Measurements from ENCODE around the gene NTRK3. TPM values are rescaled to one million over a fixed set of nuclear protein-coding genes. Genes with fewer than 3 reads are reported as not detected.

NTRK3 gene
- total RNA-seq, 2 donors from 2014 or later: 0.53 TPM; not detected in 1

DNA sequence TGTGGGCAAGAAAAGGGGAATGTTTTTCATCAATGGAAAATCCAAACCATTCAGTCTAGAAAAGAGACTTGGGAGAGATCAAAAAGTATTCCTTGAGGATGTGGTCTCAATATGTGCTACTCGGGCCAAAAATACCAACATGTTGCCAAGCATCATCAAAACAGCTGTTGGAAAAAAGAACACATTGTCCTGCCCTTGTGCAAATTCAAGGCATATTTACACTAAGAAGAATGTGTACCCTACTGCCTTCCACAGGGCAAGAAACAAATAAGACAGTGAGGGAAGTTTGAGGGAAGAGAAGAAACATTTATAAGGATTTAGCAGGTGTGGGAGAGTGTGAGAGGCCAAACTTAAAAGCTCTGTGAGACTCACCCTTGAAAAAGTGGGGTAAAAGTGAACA, 252.1 kb downstream of the NTRK3 start:
- no peaks in the 10 kb centered on the region for H3K4me1 Mint-ChIP-seq
- peaks cover 4% of the 10 kb centered on the region for H3K27me3 Mint-ChIP-seq
- no peak for ATAC-seq (replicated peaks)
- H3K36me3 Mint-ChIP-seq (ENCODE audit: low read depth): no peaks in the 10 kb centered on the region
- H3K9me3 Mint-ChIP-seq: no peaks in the 10 kb centered on the region
- no peak overlapping the region for H3K4me3 Mint-ChIP-seq
- H3K27ac Mint-ChIP-seq: no peak overlapping the region

DNA sequence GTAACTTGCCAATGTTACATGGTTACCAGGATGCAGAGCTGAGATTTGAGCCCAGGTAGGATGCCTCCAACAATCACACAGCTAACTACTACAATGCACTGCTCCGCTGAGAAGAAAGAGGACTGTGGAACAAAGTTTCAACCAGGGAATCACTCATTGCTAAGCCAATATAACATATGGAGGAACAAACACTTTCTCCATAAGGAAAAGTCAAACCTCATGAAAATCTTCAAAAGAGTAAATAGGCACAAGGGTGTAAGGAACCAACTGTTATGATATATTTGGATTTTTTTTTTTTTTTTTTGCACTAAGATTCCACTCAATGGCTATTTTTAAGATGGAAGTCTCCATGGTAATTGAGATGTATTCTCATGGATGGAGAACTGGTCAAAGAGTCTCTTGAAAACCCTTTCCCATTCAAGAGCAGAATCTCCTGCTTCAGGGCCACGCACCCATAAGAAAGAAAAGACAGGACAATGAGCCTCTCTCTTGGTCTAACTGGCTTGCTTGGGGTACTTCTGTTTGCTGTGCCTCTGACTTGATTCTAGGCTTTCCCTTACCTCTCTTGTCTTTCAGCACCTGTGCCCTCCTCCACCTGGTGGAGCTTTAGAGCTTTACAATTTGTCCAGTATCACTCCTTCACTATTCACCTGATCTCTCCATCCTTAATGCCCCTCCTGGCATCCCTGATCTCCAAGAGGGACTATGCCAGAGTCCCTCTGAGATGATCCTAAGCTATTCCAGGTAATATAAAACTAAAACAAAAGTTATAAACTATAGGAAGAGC, 252.8 kb downstream of the NTRK3 start:
- H3K36me3 Mint-ChIP-seq (ENCODE audit: low read depth): no peaks in the 10 kb centered on the region
- H3K9me3 Mint-ChIP-seq: no peaks in the 10 kb centered on the region
- no peak overlapping the region for H3K4me3 Mint-ChIP-seq
- H3K27ac Mint-ChIP-seq: no peak overlapping the region
- H3K27me3 Mint-ChIP-seq: peaks cover 4% of the 10 kb centered on the region
- H3K4me1 Mint-ChIP-seq: no peaks in the 10 kb centered on the region
- no peak for ATAC-seq (replicated peaks)

DNA sequence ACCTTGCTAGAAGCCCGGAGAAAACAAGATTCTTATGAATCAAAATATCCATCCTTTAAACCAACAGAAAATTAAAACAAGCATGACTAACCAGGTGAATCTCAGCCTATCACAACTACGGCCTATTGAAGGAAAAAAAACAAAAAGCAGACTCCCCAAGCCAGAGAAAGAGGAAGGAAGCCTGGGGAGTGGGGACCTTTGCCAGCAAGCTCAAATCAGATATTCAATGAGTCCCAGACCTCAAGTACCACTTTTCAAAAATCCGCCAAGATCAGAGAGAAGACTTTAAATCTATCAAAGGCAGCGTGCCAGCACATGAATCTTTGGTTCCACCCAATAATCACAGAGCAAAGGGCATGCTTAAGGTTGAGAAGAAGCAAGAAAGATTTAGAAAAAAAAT, 253.8 kb downstream of the NTRK3 start:
- no peaks in the 10 kb centered on the region for H3K36me3 Mint-ChIP-seq (ENCODE audit: low read depth)
- H3K27me3 Mint-ChIP-seq: peaks cover 4% of the 10 kb centered on the region
- H3K4me3 Mint-ChIP-seq: no peak overlapping the region
- H3K9me3 Mint-ChIP-seq: no peaks in the 10 kb centered on the region
- ATAC-seq (replicated peaks): no peak
- no peak overlapping the region for H3K27ac Mint-ChIP-seq
- H3K4me1 Mint-ChIP-seq: no peaks in the 10 kb centered on the region

DNA sequence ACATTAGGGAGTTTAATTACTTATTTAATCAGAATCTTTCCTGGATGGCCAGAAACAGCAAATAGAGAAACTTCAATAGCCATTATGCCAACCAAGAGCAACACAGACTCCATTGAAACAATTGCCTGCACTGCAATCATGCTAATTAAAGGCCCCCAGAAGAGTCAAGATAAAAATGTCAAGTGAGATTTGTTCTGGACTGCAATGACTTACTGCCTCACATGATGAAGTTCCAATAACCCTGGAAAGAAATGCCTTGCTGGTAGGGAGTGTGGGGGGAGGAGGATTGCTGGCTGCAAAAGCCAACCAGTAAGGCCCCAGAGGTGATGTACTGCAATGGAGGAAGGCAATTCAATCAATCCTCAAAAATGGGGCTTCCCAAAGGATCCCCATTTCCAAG, 257.9 kb downstream of the NTRK3 start:
- Mint-ChIP-seq H3K4me1 (no peaks in the 10 kb centered on the region), H3K27me3 (no peaks in the 10 kb centered on the region), H3K4me3 (no peak overlapping the region), H3K9me3 (no peaks in the 10 kb centered on the region), H3K36me3 (ENCODE audit: low read depth) (no peaks in the 10 kb centered on the region), H3K27ac (no peak overlapping the region)
- no peak for ATAC-seq (replicated peaks)

DNA sequence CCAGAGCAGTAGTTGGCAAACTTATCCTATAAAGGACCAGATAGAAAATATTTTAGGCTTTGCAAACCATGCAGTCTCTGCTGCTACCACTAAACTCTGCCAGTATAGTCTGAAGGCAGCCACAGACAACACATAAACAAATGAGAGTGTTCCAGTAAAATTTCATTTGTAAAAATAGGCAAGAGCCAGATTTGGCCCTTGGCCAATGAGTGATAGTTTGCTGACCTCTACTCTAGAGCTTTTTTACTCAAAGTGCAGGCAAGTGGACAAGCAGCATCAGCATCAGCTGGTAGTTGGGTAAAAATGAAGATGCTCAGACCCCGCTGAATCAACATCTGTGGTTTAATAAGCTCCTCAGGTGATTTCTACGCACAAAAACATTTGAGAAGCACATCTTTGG, 269.8 kb downstream of the NTRK3 start:
- ATAC-seq (replicated peaks): no peak
- Mint-ChIP-seq H3K4me3 (no peak overlapping the region), H3K9me3 (no peaks in the 10 kb centered on the region), H3K36me3 (ENCODE audit: low read depth) (no peaks in the 10 kb centered on the region), H3K27ac (no peak overlapping the region), H3K27me3 (peaks cover 3% of the 10 kb centered on the region), H3K4me1 (no peaks in the 10 kb centered on the region)

DNA sequence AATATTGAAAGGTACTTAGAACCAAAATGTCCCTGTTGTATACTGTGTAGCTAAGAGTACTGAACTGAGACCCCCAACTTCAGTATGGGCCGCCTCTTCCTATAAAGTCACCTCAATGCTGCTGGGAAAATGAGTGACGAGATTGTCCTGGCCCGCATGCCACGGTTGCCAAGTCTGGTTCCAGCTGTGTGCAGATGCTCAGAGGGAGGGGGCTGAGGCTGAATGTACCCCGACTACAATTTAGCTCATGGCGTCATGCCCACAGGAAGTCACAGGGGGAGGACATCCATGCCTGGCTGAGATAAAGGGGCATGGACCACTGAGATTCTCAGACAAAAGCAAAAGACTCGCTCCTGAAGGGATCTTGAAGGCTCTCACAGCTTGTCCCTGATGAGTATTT, 271.1 kb downstream of the NTRK3 start:
- Mint-ChIP-seq H3K27me3 (peaks cover 3% of the 10 kb centered on the region), H3K36me3 (ENCODE audit: low read depth) (no peaks in the 10 kb centered on the region), H3K4me1 (no peaks in the 10 kb centered on the region), H3K4me3 (no peak overlapping the region), H3K9me3 (no peaks in the 10 kb centered on the region), H3K27ac (no peak overlapping the region)
- no peak for ATAC-seq (replicated peaks)

DNA sequence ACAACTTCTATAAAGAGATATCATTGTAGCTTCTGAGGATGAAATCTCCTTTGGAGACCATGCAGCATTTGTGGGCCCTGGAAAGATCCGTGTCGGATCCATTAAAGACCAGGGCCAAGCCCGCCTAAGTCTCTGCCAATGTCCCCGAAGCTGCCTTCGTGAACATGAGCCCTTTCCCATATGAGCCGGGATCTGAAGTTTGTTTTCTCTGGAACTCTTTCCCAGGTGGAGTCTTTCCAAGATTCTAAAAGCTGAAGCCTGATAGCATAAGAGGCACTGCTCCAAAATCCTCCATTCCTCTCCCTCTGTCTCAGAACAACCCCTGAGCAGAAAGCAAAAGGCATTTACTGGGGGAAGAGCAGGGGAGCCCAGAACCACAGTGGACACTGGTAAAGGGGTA, 274.6 kb downstream of the NTRK3 start:
- no peak for ATAC-seq (replicated peaks)
- H3K4me1 Mint-ChIP-seq: no peaks in the 10 kb centered on the region
- H3K9me3 Mint-ChIP-seq: no peaks in the 10 kb centered on the region
- H3K4me3 Mint-ChIP-seq: no peak overlapping the region
- H3K27ac Mint-ChIP-seq: no peak overlapping the region
- H3K27me3 Mint-ChIP-seq: peaks cover 11% of the 10 kb centered on the region
- no peaks in the 10 kb centered on the region for H3K36me3 Mint-ChIP-seq (ENCODE audit: low read depth)

DNA sequence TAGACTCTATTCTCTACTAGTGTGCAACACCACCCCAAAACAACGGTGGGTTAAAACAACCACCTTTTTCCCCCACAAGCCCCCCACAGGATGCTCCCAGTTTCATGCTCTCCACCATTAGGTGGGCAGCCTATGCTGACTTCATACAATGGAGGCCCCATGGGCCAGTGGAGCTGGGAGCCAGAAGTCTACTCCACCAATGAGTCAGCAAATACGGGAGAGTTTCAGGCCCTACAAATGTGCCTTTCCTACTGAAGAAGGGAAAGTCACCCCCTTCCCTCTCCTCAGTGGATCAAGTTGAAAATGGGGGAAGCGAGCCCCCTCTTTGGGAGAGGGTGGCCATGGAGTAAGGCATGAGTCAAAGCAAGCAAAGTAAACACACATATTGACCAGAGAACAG, 278.6 kb downstream of the NTRK3 start:
- H3K4me3 Mint-ChIP-seq: no peak overlapping the region
- H3K27ac Mint-ChIP-seq: no peak overlapping the region
- H3K36me3 Mint-ChIP-seq (ENCODE audit: low read depth): no peaks in the 10 kb centered on the region
- H3K9me3 Mint-ChIP-seq: no peaks in the 10 kb centered on the region
- peaks cover 23% of the 10 kb centered on the region for H3K27me3 Mint-ChIP-seq
- no peak for ATAC-seq (replicated peaks)
- H3K4me1 Mint-ChIP-seq: no peaks in the 10 kb centered on the region

DNA sequence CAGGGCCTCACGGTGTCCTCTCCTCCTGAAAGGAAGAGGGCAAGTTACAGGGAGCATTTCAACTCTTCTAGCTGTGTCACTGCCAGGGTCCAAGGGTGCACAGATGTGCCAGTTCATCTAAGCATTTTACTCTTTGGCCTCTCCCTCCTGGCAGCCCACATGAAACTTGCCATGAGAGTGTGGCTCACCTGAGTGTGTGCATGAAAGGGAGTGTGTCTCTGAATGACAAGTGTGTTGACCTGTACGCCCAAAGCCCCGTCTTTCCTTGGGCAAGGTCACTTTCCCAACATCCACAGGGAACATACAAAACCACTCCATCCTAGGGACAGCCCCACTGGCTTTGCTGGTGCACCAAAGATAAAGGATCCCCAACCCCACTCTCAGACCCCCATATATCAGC, 280.0 kb downstream of the NTRK3 start:
- ATAC-seq (replicated peaks): no peak
- H3K27me3 Mint-ChIP-seq: peaks cover 22% of the 10 kb centered on the region
- H3K9me3 Mint-ChIP-seq: no peaks in the 10 kb centered on the region
- H3K36me3 Mint-ChIP-seq (ENCODE audit: low read depth): no peaks in the 10 kb centered on the region
- H3K4me1 Mint-ChIP-seq: no peaks in the 10 kb centered on the region
- H3K27ac Mint-ChIP-seq: no peak overlapping the region
- no peak overlapping the region for H3K4me3 Mint-ChIP-seq

DNA sequence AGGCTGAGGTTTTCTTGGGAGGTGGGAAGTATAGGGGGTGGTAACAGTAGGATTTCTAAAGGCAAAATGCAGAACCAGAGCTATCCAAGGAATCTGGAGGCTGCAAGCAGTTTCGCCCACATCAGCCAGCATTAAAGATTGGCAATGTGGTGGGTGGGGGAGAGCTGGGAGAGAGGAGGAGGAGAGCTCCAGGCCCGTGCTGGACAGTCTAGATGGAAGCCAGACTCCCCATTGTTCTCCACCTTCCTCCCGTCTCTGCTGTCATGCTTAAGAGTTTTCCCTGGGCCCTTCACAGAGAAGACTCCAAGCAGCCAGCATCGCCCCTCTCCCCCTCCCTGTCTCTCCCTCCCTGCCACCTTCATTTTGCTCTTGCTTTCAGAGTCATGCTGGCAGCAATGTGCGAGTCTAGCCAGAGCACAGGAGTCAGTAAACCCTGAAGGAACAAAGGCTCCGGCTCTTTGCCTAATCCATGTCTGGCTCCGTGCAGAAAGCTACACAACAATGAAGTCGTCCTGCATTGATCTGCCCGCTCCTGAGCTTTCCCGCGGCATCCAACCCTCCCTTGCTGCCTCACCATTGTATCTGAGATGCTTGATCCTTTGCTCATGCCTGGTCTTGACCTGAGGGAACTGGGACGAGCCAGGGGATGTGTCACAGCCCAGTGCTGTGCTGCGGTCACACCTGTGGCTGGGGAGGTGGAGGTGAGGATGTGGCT, 282.9 kb downstream of the NTRK3 start:
- Mint-ChIP-seq H3K36me3 (ENCODE audit: low read depth) (no peaks in the 10 kb centered on the region), H3K4me1 (no peaks in the 10 kb centered on the region), H3K27me3 (peaks cover 22% of the 10 kb centered on the region)

DNA sequence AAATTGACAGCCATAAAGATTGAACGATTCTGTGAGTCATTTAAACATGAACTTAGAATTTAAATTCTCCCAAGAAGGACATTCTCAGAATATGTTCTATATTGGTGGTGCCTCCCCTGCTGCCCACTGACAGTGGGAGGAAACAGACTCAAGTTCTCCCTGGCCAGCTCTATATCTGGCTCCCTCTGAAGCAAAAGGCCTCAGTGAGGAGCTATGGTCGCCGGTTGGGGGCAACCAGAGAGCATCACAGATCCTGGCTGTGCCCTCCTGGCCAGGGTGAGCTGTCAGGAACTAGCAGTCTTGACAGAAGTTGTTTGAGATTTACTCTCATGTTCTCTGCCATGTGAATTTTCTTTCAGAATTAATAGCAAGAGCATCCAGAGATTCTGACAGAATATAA, 285.5 kb downstream of the NTRK3 start:
- Mint-ChIP-seq H3K27me3 (peaks cover 15% of the 10 kb centered on the region), H3K4me1 (no peaks in the 10 kb centered on the region), H3K27ac (no peak overlapping the region), H3K9me3 (no peaks in the 10 kb centered on the region), H3K36me3 (ENCODE audit: low read depth) (no peaks in the 10 kb centered on the region), H3K4me3 (no peak overlapping the region)
- ATAC-seq (replicated peaks): no peak

More for the DNA sequence above, 282.9 kb downstream of the NTRK3 start:
- ATAC-seq (replicated peaks): no peak
- Mint-ChIP-seq H3K4me3 (no peak overlapping the region), H3K27ac (no peak overlapping the region), H3K9me3 (no peaks in the 10 kb centered on the region)

DNA sequence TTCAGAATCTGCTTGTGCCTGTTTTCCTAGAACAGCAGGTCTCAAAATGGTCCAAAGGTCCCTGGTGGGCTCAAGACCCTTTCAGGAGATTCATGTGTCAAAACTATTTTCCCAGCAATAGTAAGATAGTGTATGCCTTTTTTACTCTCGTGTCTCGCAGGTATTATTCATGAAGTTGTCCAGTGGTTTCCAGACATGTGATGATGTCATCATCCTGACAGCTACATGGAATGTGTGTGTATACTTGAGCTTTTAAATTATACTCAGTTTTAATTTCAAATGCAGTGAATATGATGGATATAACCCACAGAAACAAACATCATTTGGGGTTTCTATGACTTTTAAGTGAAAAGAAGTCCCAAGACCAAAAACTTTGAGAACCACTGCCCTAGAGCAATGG, 288.6 kb downstream of the NTRK3 start:
- ATAC-seq (replicated peaks): no peak

DNA sequence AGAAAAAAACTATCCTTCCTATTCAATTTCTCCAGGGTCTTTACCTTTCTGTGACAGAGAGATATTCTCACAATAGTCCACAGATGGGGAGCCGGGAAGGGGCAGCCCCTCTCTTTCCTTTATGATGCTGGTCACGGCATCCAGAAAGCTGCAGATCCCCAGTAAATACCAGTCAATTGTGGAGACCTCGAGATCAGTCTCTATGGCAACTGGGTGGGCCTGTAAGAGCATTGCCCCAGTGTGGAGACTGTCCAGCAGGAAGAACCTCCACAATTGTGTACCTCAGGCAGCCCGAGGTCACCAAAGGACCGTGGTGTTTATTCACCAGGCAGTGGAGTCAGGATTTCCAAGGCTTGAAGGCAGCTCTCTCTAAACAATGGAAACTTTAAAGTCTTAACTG, 291.2 kb downstream of the NTRK3 start:
- Mint-ChIP-seq H3K27ac (no peak overlapping the region), H3K4me1 (no peaks in the 10 kb centered on the region), H3K9me3 (no peaks in the 10 kb centered on the region), H3K27me3 (peaks cover 20% of the 10 kb centered on the region), H3K36me3 (ENCODE audit: low read depth) (no peaks in the 10 kb centered on the region), H3K4me3 (no peak overlapping the region)
- no peak for ATAC-seq (replicated peaks)

More for the DNA sequence above, 288.6 kb downstream of the NTRK3 start:
- no peaks in the 10 kb centered on the region for H3K9me3 Mint-ChIP-seq
- H3K4me3 Mint-ChIP-seq: no peak overlapping the region
- no peaks in the 10 kb centered on the region for H3K36me3 Mint-ChIP-seq (ENCODE audit: low read depth)
- peaks cover 11% of the 10 kb centered on the region for H3K27me3 Mint-ChIP-seq
- H3K27ac Mint-ChIP-seq: no peak overlapping the region
- H3K4me1 Mint-ChIP-seq: no peaks in the 10 kb centered on the region

DNA sequence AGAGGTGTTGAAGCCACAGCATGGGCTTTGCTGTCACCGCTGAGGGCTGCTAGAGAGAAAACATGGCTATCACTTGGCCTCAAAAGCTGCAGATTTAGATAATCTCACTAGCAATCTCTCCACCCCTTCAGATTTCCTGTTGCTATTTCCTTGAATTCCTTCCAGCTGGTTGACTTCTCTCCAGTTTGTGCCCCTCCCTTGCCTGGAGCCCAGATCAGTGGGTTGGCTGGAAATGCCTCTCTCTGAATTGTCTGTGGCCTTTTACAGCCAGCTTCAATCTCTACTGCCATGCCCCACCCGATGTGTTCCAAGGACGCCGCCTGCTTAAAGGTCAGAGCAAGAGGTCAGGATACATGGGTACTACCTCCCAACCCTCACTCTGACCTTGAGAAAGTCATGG, 294.1 kb downstream of the NTRK3 start:
- Mint-ChIP-seq H3K36me3 (ENCODE audit: low read depth) (no peaks in the 10 kb centered on the region), H3K9me3 (no peaks in the 10 kb centered on the region), H3K27ac (no peak overlapping the region), H3K4me3 (no peak overlapping the region), H3K27me3 (peaks cover 22% of the 10 kb centered on the region), H3K4me1 (no peaks in the 10 kb centered on the region)
- ATAC-seq (replicated peaks): no peak

DNA sequence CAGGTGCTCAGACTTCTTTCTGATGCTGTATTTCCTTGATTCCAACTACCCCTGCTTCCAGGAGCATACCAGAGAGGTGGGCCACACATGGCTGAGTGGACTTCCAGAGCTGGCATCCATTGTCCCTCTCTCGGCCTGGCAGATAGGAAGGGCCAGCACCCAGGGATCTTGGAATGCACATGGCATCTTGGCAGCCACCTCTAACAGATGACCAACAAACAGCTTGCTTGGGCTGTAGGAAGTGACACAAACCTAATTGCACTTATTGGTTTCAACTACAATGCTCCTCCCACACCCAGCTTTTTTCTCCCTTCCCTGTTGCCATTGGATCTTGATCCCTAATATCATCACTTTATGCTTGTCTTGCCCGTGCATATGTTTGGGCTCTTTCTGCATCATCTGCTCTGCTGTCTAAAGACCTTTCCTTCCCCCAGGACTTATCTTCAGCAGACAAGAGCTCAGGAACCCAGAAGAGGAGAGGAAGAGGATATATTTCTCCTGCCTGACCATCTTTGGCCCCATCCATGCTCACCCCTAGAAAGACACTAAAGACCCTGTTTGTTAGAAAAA, 294.6 kb downstream of the NTRK3 start:
- H3K27me3 Mint-ChIP-seq: peaks cover 22% of the 10 kb centered on the region
- ATAC-seq (replicated peaks): no peak
- H3K4me1 Mint-ChIP-seq: no peaks in the 10 kb centered on the region
- no peak overlapping the region for H3K27ac Mint-ChIP-seq
- no peaks in the 10 kb centered on the region for H3K36me3 Mint-ChIP-seq (ENCODE audit: low read depth)
- no peaks in the 10 kb centered on the region for H3K9me3 Mint-ChIP-seq
- H3K4me3 Mint-ChIP-seq: no peak overlapping the region
